Measurements from ENCODE around the gene DHRS1. TPM values are rescaled to one million over a fixed set of nuclear protein-coding genes. Genes with fewer than 3 reads are reported as not detected.

The DHRS1 gene
- total and polyA plus RNA-seq, 9 of the 15 experiments (the other 6 are each of a cell fraction or from before 2014, with no cell fraction given), result 7.3 to 33.6 (median 13.3) TPM

DNA sequence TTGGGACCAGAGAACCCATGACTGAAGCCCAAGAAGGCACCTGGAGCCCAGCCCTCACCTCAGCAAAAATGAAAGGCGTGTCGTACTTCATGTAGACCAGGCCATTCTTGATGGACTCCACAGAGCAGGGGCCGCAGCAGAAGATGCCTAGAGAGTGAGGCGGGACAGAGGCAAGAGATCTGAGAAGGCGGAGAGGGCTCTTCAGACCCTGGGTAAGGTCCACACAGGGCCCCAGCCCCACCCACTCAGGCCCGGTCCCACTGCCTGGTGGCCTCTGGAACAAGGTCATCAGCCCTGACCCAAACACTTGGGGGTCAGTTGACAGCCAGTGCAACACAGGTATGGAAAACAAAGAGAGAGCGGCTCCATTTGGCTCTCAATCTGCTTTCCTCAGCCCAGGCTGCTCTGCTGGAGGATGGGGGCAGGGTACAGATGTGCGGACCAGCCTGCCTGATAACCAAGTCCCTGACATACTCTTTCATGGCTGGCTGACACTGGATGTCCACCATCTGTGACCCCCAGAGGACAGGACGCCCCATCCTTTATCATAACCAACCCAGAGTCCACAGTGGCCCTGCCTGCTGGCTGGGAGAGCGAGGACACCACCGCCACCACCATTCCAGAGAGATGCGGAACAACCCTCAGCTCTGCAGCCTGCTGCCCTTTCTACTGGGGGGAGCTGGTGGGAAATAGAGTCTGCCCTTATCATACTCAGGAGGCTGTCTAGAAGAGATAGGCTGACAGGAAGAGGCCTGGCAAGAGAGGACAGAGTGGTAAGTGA lies 43.5 kb downstream of the DHRS1 start (continued):
- no peak for TF ChIP-seq ZNF407 (IDR thresholded peaks at IDR 0.05; ENCODE audit: low read depth)
- no peak for TF ChIP-seq MCM3 (IDR thresholded peaks at IDR 0.05)
- TF ChIP-seq FOXM1 (IDR thresholded peaks at IDR 0.05; ENCODE audit: low read depth), result peak; percentile 76; the same call in 1 of the 2 replicates
- no peak for TF ChIP-seq FOXM1 (CRISPR knock-in tag; IDR thresholded peaks at IDR 0.05; ENCODE audit: low read depth)
- no peak for TF ChIP-seq ZNF57 (CRISPR knock-in tag; IDR thresholded peaks at IDR 0.05)
- no peak for TF ChIP-seq ZFPM2 (CRISPR knock-in tag; IDR thresholded peaks at IDR 0.05)
- TF ChIP-seq FOXJ3 (CRISPR knock-in tag; IDR thresholded peaks at IDR 0.05), result no peak
- peak; percentile 75; the same call in 1 of the 2 replicates for TF ChIP-seq PHB2 (IDR thresholded peaks at IDR 0.05; ENCODE audit: low read depth)
- TF ChIP-seq RBM22 (IDR thresholded peaks at IDR 0.05; ENCODE audit: low read depth, low read length, poor library complexity, severe bottlenecking), result no peak
- TF ChIP-seq ZNF395 (CRISPR knock-in tag; IDR thresholded peaks at IDR 0.05), result peak; percentile 26; the same call in 1 of the 2 replicates
- TF ChIP-seq LCOR (CRISPR knock-in tag; IDR thresholded peaks at IDR 0.05), result no peak; the same call in 1 of the 2 replicates
- TF ChIP-seq MNT (conservative IDR thresholded peaks at IDR 0.05), result peak in 1 of 2 experiments; percentile 40; a peak in 1 of 4 replicates
- TF ChIP-seq FOXA1 (IDR thresholded peaks at IDR 0.05; ENCODE audit: borderline replicate concordance), result no peak
- TF ChIP-seq, protein P1, sequence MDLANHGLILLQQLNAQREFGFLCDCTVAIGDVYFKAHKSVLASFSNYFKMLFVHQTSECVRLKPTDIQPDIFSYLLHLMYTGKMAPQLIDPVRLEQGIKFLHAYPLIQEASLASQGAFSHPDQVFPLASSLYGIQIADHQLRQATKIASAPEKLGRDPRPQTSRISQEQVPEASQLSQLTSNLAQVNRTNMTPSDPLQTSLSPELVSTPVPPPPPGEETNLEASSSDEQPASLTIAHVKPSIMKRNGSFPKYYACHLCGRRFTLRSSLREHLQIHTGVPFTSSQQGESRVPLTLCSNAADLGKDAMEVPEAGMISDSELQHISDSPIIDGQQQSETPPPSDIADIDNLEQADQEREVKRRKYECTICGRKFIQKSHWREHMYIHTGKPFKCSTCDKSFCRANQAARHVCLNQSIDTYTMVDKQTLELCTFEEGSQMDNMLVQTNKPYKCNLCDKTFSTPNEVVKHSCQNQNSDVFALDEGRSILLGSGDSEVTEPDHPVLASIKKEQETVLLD (IDR thresholded peaks at IDR 0.05), result no peak; the same call in 1 of the 2 replicates
- peak; percentile 66; the same call in 1 of the 2 replicates for TF ChIP-seq EP300 (IDR thresholded peaks at IDR 0.05; ENCODE audit: low read length)

All from K562 (cell line).